T-helper 2 cell (primary cell): ENCODE results near the gene RAC2.

Source experiments
- DNase-seq, 5 experiments: peaks; one replicate each; pipeline versions ENCODE4 v3.0.0 to v3.0.0-alpha.2; 2012 to 2022

Gene RAC2

DNA sequence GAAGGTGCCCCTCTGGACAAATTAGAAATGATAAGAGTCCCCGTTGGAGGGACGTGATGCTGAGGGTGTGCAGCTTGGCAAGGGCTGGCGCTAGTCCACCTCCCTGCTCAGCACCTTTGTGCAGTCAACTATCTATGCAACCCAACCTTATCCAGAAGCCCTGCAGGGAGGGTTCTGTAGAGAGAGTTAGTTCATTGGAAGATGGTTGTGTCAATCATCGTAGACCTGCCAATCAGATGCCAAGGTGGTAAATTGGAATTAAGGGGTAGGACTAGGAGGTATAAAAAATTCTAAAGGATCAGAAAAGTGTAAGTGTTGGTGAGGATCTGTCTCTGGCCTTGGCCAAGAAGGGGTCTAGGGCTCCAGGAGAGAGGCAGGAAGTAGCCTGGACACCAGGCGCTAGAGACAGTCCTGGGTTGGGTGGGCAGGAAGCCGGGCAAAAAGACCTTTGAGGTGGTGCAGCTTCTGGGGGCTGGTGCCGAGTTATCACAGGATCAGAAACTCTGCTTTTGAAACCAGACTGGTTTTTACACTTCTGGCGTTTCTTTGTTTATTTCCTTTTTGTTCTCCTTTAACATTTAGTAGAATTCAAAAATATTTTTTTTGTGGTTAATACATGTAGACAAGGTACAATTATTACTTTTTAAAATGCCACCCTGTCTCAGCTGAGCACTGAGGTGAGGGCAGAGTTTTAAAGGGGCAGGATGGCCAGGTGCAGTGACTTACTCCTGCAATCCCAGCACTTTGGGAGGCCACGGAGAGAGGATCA is 57.7 kb downstream of the RAC2 start:
- peak in 3 of 5 experiments; percentile 9 to 94 (median 74) for DNase-seq

DNA sequence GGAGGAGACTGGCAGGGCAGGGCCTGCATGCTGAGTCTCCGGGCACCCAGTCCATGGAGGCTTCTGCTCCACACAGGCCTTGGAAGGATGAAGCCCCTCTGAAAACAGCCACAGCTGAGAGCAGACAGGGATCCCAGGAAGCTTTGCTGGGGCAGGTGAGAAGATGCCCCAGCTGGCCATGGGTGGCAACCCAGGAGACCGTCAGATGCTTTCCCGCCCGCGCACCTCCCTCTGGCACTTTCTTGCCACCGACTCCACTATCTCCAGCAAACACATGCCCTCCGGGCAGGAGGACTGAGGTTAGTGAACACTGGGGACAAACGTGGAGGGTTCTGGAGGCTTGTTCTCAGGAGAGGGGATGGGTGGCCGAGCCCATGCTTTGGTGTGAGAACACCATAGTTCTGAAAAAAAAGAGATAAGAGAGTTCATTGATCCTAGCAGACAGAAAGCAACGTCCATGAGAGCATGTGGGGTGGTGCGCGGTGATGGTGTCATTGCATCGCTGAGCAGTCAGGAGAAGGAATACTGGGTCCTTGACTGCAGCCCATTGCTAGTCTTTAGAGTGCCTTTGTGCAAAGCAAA is 58.3 kb downstream of the RAC2 start:
- DNase-seq: peak in 1 of 5 experiments; percentile 3

DNA sequence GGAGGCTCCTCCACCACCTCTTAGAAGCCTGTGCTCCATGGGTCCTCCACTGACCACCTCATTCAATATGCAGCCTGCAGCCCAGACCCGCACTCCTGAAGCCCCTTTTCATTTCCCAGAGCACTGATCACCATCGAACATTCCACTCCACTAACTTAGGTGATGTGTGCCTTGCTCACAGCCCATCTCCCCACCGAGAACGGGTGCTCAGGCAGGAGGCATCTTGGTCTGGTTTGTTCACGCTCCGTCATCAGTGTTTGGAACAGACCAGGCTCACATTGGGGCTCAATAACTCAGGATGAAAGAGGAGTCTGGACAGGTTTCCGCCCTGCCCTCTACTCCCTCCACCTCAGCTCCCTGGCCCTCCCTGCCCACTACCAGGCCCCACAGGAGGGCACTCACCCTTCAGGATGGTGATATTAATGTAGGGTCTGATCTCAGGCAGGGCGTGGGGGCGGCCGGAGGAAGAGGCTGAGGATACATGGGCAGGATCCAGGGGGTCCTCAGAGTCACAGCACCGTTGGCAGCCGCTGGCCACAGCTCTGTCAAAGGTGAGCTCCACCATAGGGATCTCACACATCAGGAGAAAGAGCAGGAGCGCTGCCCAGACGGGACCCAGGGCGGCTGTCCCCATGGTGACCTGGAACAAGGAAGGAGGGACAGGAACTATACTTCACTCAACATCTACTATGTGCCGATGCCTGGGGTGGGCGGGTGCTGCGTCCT is 59.1 kb downstream of the RAC2 start:
- no peak for DNase-seq

DNA sequence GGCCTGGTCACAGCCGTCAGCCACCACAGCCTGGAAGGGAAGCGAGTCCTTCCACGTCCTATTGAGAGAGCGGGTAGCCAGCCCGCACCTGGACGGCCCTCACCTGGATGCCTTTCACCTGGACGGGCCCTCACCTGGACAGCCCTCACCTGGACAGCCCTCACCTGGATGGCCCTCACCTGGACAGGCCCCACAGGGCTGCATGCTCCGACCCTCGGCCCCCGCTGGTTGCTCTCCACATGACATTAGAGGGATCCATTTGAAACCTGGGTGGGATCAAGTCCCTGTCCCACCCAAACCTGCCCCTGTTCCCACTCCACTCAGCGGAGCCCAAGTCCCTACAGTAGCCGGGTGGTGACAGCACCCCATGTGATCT is 59.7 kb downstream of the RAC2 start:
- no peak for DNase-seq

DNA sequence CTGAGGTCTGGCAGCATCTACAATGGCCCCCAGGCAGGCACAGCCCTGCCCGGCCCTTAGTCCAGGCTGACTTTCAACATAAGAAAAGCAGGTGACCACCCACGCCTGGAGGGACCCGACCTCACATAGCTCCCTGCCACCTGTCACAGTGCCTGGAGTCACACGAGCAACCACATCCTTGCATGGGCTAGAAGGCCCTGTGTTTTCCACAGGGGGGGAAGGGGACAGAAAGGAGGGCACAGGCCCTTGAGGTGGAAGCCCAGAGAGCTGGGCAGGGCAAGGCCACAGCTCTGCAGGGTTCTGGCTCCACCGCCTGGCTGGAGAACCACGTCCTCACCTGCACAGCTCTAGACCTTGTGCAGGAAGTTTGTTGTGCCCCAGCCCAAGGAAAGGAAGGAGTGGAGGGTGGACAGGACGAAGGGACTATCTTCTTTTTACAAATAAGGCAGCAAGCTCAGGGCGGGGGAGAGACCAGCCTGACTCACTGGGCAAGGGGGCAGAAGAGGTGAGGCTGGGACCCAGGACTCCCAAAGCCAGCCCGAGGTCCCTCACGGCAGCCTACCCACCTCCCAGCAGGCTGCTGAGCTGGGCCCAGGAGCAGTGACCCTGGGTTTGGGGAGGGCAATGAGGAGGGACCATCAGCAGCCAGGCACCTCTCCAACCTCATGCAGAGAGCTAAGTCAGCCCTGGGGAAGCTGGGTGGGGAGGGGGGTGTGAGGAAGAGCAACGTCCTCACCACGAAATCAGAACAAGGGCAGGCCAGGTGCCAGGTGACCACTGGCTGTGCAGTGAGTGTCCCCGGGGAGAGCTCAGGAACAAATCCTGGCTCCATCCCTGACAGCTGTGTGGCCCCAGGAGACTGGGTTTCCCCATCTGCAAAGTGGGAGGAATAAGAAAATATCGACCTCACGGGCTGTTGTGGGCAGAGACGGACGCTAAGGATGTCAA is 60.4 kb downstream of the RAC2 start:
- no peak for DNase-seq

DNA sequence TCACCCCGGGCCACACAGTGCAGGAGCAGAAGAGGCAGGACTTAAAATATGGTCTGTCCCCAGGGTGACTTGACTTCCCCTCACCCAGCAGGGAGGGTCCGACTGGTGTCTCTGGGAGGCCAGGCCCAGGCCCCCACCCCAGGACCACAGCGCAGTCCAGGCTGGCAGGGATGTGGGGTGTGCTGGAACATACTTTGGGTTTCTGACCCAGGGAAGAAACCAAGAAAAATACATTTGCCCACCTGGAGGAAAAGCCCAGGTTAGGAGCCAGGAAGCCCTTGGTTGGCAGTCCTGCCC is 61.2 kb downstream of the RAC2 start:
- DNase-seq: no peak

DNA sequence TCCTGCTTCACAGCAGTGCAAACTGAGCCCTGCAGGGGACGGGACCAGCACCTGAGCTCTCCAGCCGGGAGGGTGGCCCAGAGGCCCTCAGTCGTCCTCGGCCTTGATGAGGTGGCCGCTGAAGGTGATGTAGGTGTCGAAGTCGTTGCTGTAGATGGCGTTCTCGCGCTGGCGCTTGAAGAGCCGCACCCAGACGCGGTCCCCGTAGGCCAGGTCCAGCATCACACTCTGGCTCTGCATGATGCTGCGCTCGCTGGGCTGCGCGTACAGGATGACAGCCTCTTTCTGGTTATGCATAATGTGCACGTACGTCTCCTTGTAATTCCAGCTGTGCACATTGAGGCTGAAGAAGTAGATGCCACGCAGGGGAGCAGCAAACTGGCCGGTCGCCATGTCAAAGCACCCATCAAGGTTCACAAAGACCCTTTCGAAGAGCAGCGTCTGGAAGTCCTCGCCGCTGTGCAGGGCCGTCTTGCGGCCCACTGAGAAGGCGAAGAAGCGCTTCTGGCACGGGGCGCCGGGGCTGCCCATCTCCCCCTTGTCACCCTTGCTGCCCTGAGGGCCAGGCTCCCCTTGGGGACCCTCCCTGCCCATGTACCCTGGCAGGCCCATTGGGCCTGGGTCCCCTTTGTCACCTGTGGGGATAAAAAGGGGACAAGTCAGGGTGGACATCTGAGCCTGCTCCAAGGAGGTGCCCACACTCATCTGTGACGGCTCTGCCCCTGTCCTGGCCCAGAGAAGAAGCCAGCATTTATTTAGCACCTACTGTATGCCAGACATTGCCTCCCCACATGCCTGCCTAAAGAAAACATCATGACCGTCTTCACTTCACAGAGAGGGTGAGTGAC is 61.7 kb downstream of the RAC2 start:
- no peak for DNase-seq

DNA sequence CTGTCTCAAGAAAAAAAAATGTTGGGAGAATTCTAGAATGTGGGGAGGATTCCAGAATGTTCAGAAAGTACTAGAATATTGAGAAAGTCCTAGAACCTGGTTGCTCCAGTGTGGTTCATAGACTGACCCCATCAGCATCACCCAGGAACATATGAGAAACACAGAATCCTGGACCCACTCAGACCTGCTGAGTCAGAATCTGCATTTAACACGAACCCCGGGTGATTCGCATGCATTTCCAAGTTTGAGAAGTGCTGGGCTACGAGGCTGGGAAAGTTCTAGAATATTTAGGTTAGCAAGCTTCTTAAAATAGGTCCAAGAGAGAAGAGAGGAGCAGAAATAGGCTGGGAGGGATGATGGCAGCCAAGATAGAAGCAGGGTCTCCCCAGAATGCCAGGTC is 62.4 kb downstream of the RAC2 start:
- DNase-seq: no peak

DNA sequence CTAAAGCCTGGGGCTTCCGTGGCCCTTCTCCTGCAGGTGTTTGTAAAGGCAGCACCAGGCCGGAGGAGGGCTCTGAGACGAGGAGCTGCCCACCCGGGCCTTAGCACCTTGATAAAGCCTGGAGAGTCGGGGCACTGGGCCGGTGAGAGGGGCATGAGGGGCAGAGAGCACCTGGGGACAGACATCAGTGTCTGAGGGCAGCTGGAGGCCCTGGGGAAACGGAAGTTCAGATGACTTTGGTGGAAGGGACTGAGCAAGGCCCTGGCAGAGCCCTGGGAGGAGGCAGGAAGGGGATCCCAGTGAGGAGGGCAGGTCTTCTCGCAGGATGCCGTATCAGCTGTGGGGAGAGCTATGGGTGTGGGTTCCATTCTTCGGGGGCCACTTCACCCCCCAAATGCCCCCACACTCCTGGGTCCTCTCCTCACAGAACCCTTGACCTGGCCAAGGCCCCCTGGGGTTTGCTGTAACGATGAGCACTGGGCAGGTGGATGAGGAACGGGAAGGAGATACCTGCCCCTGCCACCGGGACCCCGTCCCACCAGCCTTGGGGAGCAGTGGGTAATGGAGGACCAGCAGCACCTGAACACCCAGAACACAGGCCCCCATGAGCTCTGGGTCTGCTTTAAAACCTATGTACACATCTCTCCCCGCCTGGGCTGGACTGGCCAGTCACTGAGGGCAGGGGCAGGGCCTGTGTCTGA is 63.4 kb downstream of the RAC2 start:
- no peak for DNase-seq

DNA sequence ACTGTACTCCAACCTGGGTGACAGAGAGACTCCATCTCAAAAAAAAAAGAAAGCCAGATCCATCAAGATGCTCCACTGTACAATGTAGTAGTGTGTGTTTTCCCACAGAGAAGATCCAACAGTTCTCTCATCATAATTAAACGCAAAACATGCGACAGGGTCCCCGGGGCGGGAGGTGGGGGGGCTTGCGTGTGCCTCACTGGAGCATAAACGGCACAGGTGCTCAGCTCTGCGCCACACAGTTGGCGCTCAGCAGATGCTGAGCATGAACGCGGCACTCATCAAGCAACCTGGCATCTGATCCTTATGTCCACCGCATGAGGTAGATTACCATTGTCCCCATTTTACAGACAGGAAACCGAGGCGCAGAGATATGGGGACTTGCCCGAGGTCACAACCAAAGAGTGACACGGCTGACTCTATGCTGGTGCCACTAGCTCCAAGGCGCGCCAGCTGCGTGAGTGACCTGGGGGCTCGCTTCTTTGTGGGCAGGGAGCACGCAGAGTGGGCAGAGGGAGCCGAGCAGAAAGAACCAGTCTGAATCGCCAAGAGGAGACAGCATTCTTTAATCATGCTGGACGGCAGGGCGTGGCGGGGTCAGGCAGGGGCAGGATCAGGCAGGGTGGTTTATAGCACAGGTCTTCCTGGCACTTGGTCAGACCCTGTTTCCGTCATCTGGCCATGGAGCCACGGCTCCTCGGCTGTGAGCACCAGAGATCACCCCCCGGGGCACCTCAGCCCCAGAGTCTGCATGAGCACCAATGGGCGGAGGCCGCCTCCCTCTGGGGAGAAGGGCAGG is 64.2 kb downstream of the RAC2 start:
- DNase-seq: no peak

DNA sequence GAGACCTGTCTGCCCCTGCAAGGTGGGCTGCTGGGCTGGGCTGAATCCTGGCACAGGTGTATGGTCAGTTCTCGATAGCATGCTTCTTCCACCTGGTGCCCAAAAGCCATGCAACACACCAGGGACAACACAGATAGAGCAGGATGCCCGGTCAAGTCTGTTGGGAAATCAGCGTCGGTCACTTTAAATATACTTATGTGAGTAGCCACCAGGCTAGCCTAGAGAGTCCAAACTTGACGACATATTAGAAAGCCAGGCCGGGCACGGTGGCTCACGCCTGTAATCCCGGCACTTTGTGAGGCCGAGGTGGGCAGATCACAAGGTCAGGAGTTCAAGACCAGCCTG is 65.0 kb downstream of the RAC2 start:
- DNase-seq: no peak

DNA sequence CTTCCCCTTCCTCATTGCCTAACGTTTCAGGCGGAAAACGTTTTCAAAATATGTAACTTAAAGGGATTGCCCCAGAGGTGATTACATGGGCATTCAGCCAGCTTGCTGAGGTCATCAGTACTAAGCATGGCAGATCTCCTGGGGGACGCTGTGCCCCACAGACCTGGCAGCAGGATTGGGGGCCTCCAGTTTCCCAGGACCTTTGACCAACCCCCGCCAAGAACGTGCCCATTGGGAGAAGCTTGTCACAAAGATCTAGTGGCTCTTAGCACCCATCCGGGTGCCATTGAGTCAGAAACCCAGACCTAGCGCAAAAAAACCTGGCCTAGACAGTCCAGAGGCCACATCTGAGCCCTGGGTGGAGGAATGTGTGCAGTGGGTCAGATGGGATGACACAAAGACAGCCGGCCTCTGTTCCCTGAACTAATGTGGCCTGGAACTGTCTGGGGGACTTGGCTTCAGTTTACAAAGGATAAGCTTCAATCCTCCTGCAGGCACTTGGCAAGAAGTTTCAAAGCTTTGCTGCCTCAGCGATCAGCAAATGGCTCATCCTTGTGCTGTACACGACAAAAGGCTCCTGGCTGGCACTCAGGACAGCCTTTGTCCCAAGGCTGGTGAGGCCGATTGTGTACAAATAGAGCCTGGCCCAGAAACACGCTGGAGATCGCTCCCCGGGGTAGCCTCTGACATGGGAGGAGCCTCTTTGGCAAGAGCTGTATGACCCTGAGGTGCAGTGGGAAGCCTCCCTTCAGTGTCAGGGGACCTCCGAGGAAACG is 65.5 kb downstream of the RAC2 start:
- DNase-seq: no peak

DNA sequence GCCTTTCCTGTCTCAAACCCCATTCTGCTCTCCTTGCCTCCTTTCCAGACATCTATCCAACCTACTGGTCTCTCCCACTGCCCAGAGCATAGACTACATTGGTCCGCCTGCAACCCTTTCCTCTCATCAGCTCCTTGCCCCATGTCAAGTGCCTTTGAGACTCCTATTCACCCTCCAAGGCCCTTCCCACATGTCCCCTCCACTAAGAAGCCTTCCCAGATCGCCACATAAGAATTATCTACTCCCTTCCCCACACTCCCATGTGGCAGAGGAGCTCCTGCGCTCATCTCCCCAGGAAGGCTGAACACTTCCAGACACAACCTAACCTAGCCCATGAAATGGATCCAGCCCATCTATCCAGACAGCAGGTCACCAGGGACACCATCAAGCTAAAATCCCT is 66.3 kb downstream of the RAC2 start:
- DNase-seq: no peak

DNA sequence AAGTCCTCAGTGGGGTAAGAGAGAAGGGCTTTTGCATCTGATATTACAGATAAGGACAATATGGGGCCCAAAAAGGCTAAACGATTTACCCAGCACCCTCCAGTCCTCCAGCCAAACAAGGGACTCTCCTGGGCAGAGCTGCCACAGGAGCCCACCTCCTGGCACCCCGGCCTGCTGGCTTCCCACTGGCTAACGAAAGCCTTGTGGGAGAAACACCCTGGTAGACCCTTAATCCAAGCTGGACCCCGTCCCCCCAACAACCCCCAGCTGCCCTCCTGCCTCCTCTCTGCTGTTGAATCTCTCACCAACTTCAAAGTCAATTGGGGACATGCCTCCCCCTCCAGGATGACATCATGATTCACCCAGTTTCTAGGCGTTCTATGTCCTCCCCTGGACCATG is 66.8 kb downstream of the RAC2 start:
- DNase-seq: no peak

DNA sequence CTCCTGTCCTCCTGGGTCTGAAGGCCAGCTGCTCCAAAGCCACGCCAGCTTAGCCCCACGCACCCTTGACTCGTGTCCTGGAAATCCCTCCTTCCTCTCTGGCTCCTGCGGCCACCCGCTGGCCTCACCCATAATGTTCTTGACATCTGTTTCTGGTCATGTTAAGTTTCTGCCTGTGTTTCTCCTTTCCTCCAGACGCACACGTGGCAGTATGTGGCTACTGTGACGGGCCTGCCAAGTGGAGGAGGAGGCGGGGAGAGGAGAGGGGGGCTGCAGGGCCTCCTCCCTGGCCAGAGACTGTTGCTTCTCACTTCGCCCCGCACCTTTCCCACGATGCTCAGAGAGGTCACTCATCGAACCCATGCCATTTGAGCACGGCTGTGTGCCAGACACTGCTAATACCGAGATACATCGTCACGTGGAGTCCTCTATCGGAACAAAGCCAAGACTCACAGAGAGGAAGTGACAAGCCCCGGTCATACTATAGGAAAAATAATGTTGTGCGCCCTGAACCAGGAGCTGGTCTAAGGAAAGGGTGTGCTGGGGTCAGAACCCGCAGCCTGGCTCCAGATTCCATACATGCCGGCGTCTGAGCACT is 67.5 kb downstream of the RAC2 start:
- no peak for DNase-seq

DNA sequence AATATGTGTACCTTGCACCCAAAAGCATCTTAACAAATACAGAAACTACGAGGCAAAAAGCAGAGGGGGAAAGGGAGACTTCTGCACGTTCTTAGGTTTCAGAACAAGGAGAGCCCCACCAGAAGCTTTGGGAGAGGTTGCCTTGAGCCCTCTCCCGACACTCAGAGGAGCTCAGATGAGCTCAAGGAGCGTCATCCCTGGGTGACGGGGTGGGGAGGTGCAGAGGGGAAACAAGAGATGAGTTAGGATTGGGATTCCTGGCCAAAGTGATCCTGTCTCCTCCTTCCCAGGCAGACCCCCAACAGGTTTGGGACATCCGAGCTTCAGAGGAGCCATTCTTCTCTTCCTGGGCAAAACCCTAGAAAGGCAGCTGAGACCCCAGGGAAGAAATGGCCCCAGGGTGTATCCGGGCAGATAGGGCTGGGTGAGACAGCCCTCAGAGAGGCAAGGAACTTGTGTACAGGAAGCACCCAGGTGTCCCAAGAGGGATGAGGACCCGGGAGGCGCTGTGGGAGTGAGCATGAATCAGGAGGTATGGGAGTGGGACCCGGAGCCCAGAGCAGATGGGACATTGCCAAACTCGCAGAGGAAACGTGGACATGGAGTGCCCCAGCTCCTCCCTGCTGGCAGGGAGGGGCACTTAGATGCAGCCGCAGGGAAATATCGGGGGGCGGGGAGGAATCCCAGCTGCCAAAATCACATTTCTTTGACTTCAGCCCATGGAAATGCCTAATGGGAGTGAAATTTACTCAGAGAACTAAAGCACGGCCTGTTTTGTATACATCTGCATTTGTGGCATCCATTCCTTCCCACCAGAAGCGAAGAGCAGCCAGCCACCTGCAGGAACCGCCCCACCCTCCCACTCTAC is 68.4 kb downstream of the RAC2 start:
- no peak for DNase-seq
